ENCODE results near the gene CDK11B.

Gene CDK11B

DNA sequence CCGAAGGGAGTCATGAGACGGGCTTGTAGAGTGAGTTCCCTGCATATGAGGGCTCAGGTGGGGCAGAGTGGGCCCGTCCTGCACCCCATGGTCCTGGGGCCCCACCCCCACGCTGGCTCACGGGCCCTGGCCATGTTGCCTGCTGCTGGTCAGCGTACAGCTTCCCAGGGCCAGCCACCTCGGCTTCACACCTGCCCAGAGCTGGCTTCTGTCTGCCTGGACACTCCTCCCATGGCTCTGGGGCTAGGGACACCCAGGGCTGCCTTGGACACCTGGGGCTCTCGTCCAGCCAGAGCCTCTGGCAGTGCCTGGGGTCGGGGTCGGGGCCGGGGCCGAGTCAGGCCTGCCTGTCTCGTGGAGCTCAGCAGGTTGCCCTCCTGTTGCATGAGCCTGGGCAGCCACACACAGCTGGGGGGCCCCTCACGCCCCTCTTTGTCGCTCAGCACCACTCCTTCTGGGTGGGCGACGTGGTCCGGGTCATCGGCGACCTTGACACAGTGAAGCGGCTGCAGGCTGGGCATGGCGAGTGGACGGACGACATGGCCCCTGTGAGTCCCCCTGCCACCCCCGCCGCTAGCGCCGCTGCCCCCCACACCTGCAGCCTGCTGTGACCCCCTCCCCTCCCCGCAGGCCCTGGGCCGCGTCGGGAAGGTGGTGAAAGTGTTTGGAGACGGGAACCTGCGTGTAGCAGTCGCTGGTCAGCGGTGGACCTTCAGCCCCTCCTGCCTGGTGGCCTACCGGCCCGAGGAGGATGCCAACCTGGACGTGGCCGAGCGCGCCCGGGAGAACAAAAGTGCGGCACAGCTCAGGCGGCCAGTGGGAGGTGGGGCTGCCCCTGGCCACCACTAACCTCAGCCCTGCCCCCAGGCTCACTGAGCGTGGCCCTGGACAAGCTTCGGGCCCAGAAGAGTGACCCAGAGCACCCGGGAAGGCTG is 32.3 kb downstream of the CDK11B start:
- no peak for DNase-seq

DNA sequence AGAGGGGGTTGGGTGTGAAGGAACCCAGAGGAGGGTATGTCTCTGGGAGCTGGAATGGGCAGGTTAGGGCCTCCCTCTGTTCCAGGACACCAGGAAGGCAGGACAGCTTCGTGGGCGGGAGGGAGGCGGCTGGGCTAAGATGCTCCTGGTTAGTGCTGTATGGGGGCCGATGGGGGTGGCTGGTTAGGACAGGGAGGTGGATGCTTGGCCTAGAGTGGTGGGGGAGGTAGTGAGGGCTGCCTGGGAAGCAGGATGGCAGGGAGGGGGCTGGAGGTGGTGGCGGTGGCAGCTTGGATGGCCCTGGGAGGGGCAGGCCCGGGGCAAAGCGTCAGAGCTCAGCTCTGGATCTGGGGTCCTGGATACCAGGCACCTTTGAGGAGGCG is 33.0 kb downstream of the CDK11B start:
- DNase-seq = no peak

DNA sequence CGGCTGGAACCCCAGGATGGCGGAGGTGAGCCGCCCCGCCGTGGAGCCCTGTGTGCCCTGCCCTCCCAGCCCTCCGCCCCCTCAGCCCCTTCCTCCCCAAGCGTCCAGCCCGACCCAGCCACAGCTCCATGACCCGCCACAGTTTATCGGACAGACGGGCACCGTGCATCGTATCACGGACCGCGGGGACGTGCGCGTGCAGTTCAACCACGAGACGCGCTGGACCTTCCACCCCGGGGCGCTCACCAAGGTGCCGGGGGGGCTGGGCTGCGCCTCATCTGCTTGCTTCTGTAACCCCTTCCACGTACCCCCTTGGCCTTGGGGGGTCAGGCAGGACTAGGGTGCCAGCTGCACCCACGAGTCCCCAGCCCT is 33.4 kb downstream of the CDK11B start:
- no peak for DNase-seq

DNA sequence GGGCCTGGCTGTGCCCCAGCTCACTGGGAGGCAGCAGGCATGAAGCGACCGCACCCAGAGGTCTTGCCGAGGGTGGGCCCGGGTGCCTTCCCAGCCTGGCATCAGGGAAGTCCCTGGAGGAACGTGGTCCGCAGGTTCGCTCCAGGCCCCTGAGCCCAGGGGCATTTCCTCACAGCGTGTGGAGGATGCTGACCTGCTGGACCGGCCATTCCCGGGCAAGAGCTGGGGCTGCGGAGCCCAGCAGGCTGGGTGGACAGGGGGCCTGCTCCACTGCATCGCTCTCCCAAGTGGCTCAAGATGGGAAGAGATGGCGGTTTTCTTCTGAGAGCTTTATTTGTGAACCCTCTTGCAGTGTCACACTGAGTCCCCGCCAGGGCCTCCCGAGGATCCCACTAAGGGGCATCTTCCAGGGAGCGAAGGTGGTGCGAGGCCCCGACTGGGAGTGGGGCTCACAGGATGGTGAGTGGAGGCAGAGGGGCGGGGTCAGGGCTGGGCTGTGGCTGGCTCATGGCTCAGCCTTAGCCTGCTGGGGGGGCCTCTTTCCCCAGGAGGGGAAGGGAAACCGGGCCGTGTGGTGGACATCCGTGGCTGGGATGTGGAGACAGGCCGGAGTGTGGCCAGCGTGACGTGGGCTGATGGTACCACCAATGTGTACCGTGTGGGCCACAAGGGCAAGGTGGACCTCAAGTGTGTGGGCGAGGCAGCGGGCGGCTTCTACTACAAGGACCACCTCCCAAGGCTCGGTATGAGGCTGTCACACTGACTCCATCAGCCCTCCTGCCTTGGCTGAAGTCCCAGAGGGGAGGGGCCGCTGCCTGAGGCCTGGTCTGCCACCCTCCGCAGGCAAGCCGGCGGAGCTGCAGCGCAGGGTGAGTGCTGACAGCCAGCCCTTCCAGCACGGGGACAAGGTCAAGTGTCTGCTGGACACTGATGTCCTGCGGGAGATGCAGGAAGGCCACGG is 34.1 kb downstream of the CDK11B start:
- DNase-seq = no peak

DNA sequence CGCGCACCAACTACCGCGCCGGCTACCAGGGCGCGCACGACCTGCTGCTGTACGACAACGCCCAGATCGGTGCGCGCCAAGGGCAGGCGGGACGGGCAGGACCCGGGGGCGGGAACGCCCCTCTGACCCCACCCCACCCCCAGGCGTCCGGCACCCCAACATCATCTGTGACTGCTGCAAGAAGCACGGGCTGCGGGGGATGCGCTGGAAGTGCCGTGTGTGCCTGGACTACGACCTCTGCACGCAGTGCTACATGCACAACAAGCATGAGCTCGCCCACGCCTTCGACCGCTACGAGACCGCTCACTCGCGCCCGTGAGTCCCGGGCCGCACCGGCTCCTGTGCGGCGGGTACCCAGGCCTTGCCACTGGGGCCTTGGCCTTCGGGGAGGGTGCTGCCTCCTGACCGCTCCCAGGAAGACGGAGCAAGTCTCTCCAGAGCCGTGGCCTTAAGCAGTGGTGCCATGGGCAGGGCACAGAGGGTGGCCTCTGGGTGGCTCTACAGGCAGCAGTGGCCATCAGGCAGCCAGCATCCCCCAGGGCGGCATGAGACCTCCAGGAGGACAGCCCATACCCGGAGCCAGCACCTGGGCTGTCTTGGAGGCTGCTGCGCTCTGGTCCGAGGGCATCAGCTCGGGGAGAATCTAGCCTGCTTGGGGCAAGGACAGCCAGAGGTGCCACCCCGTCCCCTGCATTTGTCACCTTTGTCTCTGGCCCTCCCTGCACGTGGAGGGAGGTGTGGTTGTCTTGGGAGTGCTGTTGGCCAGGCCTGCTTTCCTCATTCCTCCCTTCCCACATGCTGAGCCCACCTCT is 35.0 kb downstream of the CDK11B start:
- DNase-seq = no peak

DNA sequence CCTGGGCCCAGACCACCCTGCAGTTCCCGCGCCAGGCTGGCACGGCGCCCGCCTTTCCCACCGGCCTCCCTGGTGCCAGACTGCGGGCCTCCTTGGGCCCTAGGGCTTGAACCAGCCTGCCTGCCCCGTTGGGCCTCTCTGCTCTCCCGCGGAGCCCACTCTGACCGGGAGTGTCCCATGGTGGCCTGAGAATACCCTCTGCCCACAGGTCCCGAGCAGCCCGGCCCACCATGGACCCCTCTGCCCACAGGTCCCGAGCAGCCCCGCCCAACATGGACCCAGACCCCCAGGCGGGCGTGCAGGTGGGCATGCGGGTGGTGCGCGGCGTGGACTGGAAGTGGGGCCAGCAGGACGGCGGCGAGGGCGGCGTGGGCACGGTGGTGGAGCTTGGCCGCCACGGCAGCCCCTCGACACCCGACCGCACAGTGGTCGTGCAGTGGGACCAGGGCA is 35.6 kb downstream of the CDK11B start:
- no peak for DNase-seq

DNA sequence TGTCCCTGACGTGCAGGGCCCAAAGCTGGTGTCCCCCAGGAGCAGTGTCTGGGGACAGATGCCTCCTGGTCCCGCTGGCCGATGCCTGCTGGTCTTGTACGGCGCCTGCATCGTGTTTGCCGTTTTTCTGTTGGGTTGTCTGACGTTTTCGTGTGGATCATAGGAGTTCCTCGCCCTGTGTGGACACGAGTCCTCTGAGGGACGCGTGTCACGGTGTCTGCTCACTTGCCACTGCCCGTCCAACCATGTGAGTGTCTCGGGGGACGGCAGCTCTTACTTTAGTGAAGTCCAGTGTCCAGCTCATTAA is 36.1 kb downstream of the CDK11B start:
- DNase-seq = no peak

DNA sequence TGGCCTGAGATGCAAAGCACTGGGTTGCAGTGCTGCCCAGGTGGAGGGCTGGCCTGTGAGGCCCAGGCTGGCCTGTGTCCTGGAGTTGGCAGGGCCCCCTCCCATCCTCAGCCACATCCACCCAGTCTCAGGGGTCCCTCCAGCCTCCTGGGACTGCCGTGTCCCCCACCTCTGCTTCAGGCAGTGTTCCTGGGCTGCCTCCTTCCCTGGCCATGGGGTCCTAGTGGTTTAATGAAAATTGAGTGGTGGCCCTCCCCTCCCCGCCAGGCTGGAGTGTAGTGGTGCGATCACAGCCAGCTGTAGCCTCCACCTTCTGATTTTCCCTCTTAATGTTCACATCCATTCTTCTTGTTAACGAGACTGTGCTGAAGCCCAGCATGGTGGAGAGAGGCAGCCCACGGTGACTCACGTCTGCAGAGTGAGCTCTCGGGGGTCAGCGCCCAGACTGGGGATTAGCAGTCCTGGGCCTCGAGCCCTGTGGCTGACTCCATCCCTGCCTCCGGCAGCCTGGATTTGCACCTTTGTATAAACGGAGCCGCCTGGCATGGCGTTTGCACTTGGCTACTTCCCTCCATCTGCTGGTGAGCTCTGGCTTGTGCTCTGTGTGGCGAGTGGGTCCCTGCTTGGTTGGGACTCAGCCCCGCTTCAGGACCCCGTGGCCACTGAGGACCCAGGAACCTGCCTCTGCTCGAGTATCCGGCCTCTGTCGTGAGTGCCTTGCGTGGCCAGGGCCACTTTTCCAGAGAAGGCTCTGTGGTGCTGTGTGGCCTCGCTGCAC is 36.6 kb downstream of the CDK11B start:
- DNase-seq = no peak

DNA sequence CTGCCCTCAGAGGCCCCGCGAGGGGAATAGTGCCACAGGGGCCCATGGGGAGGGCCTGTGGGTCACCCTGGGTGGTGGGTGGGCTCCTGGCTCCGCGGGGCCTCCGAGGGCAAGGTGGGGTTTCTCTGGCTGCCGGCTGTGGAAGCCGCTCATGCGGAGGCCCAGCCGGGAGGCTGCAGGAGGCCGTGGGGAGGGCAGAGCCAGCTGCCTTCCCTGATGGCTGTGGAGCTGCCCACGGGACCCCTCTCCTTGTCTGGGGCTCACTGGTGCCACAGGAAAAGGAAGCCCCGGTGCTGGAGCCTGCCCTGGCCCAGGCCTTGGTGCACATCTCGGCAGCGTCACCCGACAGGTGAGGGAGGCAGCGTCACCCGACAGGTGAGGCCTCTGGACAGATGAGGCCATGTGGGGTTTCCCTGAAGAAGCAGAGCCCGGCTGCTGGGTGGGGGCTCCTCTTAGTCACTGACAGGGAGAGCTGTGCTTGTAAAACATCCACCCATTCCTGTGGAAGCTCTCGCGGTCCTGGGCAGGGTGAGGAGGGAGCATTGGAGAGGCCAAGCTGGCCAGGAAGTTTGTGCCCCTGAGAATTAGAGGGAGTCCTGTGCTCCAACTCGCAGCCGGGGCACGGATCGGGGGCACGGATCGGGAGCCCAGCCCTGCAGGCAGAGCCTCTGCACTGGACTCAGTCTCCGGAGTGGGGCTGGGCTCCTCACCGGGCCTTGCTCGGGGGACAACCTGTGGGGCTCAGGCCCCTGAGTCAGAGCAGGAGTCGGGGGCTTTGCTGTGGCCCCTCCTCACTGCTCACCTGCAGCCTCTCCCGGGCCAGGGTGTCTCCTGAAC is 37.4 kb downstream of the CDK11B start:
- DNase-seq = no peak

DNA sequence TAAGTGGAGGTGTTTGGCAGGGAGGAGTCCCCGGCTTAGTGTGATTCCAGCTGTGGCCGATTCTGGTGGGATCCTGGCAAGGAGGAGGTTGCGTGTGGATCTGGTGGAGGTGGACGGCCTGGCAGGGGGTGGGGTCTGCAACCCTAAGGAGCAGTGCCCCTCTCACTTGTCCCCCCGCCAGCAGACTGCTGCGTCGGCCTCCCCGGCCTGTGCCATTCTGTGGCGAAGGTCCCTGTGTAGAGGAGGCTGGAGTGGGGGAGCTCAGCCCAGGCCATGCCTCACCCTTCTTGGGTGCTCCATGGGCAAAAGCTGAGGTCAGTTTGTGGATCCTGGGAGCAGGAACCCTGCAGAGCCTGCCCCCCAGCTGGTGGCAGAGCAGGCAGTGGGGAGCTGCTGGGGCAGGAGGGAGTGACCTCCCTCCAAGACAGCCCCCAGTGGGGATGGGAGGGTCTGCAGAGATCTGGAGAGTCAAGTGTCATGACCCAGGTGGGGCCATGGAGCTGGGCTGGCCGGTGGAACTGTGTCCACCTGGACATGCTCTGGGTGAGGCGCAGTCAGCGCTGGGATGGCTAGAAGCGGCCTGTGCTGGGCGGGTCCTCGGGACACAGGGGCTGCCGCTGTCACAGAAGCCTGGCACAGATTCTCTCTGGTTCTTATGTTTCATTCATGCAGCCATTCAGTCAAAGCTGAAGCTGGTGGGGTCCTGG is 38.2 kb downstream of the CDK11B start:
- DNase-seq = no peak

DNA sequence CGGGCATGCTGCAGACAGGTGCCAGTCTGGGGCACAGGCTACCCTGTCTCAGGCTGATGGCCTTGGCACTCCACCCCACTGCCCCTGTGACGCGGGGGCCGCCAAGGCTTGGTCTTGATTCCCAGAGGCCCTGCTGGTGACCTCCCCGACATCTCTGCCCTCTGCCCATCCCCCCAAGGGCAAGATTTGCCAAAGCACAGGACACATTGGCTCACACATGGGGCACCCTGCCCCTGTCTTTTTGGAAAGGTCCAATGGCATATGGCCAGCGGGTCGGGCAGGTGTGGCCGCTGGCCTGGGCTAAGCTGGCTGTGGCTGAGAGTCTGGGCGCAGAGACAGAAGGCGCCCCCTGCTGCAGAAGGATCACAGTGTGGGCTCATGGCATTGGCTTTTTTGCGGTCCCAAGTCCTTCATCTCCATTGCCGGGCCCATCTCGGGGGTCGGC is 38.9 kb downstream of the CDK11B start:
- no peak for DNase-seq

DNA sequence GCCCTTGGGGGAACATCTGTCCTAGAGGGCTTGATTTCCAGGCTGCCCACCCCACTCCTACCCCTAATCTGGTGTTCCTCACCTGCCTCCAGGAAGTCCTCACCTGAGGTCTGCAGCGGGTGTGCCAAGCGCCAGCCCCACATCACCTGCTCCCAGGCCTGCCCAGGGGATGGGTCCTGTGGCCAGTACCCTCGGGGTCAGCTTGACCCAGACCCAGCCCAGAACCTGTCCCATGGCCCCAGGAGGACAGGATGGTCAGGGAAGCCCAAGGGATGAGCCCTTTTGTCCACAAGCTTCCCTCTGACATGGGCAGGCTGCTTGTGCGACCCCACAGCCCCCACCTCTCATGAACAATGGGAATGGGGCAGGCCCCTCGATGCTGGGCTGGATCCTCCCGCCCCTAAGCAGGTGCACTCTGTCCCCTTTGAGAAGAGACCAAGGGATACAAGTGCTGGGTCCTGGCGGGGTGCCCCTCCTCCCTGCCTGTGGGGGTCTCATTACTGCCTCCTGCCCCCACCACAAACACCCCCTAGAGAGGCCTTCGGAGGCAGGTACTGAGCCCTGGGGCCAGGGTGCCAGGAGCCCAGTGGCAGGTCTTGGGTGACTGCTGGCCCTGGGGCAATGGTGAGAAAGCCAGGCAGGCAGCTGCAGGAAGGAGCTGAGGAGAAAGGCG is 40.3 kb downstream of the CDK11B start:
- no peak for DNase-seq

DNA sequence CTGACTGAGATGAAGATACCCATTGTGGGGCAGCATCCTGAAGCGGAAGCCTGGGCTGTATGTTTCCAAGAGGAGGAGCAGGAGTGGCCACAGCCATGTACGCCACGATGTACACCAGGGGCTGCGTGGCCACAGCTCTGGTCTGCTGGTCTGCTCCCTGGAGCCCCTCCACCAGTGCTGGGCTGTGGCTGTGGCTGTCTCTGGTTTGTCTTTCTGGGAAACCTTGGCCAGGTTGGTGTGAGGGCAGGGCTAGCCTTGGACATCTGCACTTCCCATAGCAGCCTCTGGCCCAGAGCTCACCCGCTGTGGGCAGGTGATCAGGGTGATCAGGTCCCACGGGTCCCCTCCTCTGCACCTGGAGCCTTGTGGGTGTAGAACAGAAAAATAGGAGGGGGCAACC is 40.9 kb downstream of the CDK11B start:
- no peak for DNase-seq

DNA sequence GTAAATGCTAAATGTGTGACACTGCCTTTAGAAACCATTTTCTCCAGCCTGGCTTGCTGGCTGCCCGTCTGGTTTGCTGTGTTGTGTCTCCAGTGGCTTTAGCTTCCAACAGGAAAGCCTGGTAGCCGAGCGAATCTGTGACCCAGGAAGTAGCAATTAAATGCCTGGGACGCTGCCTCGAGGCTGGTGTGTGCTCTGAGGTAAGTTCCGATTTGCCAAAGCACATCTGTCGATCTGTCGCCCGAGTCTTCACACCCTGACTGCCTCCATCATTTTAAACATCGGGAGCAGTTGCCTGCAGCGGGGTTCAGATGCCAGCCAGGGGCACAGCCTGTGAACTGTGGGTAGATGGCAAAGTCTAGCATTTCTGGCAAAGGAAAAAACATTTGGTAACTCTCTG is 41.3 kb downstream of the CDK11B start:
- DNase-seq = no peak

DNA sequence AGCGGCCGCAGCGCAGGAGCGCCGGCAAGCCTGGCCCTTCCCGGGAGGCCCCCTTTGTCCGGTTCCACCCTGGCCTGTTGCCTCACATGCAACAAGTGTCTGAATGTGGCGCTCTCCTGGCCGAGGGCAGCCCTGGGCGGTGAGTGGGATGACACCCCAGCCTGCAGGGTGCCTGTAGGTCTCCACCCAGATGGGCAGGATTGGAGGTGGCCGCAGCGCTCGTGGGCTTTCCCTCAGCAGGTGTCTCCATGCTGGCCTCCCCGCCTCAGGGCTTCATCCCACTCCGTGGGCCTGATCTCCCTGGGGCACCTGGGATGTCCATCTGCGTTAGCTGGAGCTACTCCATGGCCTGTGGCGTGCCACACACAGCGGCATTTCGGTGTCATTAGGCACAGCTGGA is 42.0 kb downstream of the CDK11B start:
- DNase-seq = no peak

DNA sequence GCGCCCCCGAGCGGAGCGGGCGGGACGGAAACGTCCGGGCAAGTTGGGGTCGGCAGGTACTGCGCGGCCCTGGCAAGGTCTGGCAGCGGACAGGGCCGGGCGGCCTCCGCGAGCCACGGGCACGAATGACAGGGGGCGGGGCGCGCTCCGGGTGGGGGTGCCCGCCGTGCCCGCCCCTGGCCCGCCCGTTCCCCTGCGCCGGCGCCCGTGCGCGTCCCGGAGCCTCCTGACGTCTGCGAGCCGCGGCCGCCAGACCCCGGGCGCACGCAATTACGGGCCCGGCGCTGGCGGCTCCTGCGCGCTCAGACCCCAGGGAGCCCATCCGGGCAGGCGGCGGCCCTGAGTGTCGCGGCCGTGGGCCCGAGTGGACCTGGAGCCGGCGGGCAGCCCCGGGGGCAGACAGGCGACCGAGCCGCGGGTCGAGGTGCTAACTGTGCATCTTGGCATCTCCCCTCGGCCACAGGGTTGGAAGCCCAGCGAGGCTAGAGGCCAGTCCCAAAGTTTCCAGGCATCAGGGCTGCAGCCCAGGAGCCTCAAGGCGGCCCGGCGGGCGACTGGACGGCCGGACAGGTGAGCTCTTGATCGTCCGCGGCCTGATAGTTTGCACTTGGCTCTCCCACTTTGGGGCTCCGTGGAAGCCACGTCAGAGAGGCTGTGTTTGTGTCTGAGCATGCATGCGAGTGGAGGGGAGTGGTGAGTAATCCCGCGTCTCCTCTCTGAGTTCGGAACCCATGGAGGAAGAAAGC is 42.6 kb downstream of the CDK11B start:
- peak; percentile 80 for DNase-seq

DNA sequence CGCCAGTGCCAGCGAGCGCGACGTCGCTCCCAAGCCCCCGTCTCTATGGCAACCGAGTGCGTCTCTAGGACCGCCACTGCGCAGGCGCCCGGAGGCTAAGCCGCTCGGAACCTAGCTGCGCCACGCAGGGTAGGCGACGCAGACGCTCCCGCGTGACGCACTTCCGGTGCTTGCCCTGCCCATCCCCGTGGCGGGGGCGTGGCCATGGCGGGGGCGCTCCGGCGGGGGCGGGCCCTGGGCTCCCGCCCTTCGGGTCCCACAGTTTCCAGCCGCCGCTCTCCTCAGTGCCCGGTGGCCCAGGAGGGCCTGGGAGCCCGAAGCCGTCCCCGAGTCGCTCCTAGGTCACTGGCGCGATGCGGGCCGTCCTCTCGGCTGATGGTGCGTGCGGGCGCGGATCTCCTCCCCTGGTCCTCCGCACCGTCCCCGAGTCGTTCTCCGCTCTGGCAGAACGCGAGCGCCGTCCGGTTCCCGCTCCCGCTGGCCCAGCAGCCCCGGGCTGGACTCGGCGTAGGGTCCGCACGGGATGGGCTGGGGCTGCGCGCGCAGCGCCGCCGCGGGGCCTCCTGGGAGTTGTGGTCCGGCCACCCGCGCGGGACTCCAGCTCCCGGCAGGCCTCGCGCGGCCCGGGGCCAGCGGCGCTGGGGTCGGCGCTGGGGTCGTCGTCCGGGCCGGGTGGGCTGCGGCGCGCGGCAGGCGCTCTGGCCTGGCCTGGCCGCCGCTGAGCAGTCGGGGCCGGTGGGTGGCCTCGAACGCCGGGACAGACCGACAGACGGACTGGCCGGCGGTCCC is 43.4 kb downstream of the CDK11B start, which contains the start of gene MIB2:
Gene MIB2 (plus strand): TSS at position 245 of the 789 bp plus-strand sequence. CDS start 7,953 bp downstream, outside the sequence.
- DNase-seq = peak; percentile 99

DNA sequence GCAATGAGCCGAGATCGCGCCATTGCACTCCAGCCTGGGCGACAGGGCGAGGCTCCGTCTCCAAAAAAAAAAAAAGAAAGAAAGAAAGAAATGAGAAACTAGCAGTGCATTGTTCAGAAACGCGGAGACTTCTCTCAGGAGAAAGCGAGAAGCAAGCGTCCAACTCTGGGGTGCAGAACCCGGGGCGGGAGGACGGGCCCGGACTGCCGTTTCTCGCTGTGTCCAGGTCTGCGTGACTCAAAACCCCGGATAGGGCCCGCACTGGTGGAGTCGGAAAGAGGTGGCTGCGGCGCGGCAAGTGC is 43.9 kb downstream of the CDK11B start:
- no peak for DNase-seq
